WTC11 (cell line): ENCODE data around the gene MTMR2. TPM values are rescaled to one million over a fixed set of nuclear protein-coding genes. Genes with fewer than 3 reads are reported as not detected.

Experiments used
- ATAC-seq: fragments of 200-7000 bp; cut with Tn5 transposase; 2 replicates; pipeline ENCODE4 v1.10.0; 2021; ENCODE audit warnings: mild to moderate bottlenecking, moderate library complexity
- CTCF ChIA-PET: fragments of 300-600 bp; sonication (Branson Sonifier 250); formaldehyde crosslinking; loops from one replicate; lab custom pipeline; 2021; ENCODE audit warnings: antibody characterized with exemption; lab: Charles Lee
- POLR2A ChIA-PET: fragments of 350-600 bp; sonication (Branson Sonifier 250); formaldehyde crosslinking; loops from one replicate; lab custom pipeline; 2021; ENCODE audit warnings: antibody characterized with exemption; lab: Charles Lee
- DNase-seq: peaks from one replicate; pipeline ENCODE4 v3.0.0; 2021; ENCODE audit warnings: low spot score
- H3K27ac Mint-ChIP-seq: 2 replicates; pipeline ENCODE4 v1.8.0; 2021; ENCODE audit warnings: mixed read lengths
- H3K27me3 Mint-ChIP-seq: 2 replicates; pipeline ENCODE4 v1.8.0; 2021; ENCODE audit warnings: low read depth, mild to moderate bottlenecking, moderate library complexity, mixed read lengths
- H3K36me3 Mint-ChIP-seq: 2 replicates; pipeline ENCODE4 v1.8.0; 2021; ENCODE audit warnings: mixed read lengths
- H3K4me1 Mint-ChIP-seq: 2 replicates; pipeline ENCODE4 v1.8.0; 2022; ENCODE audit warnings: mixed read lengths
- H3K4me3 Mint-ChIP-seq: 2 replicates; pipeline ENCODE4 v1.8.0; 2021; ENCODE audit warnings: mild to moderate bottlenecking, moderate library complexity, mixed read lengths
- H3K9me3 Mint-ChIP-seq: 2 replicates; pipeline ENCODE4 v1.8.0; 2021; ENCODE audit warnings: mixed read lengths
- AFF4 ChIP-seq: sonication (generic); formaldehyde crosslinking; IDR thresholded peaks from 2 replicates; pipeline ENCODE4 v1.8.1; 2023; ENCODE audit warnings: mild to moderate bottlenecking, missing genetic modification reagents, borderline replicate concordance
- ARID4B ChIP-seq: sonication (generic); formaldehyde crosslinking; IDR thresholded peaks from 2 replicates; pipeline ENCODE4 v1.8.0; 2023; ENCODE audit warnings: missing genetic modification reagents, mild to moderate bottlenecking, borderline replicate concordance
- ATF1 ChIP-seq: sonication (generic); formaldehyde crosslinking; IDR thresholded peaks from 2 replicates; pipeline ENCODE4 v1.8.1; 2023; ENCODE audit warnings: mild to moderate bottlenecking, moderate library complexity, missing genetic modification reagents
- CREM ChIP-seq: sonication (generic); formaldehyde crosslinking; IDR thresholded peaks from 2 replicates; pipeline ENCODE4 v1.8.1; 2022; ENCODE audit warnings: mild to moderate bottlenecking, missing genetic modification reagents, moderate library complexity
- CTCF ChIP-seq: fragments of 200-600 bp; IDR thresholded peaks from 2 replicates; pipeline ENCODE4 v1.8.0; 2022; ENCODE audit warnings: antibody characterized with exemption
- E2F1 ChIP-seq: sonication (generic); formaldehyde crosslinking; IDR thresholded peaks from 2 replicates; pipeline ENCODE4 v1.8.0; 2022; ENCODE audit warnings: mild to moderate bottlenecking, missing genetic modification reagents
- GTF2I ChIP-seq: fragments of 250-450 bp; sonication (Bioruptor Pico); conservative IDR thresholded peaks from 2 replicates; pipeline ENCODE4 v1.4.0; 2021; ENCODE audit warnings: mild to moderate bottlenecking
- IRF2 ChIP-seq: sonication (generic); formaldehyde crosslinking; IDR thresholded peaks from 2 replicates; pipeline ENCODE4 v1.8.0; 2022; ENCODE audit warnings: low read depth, missing genetic modification reagents, borderline replicate concordance
- JAZF1 ChIP-seq: fragments of 250-450 bp; sonication (Bioruptor Pico); IDR thresholded peaks from 2 replicates; pipeline ENCODE4 v1.9.0; 2021; ENCODE audit warnings: moderate library complexity, mild to moderate bottlenecking, inconsistent platforms
- MXD4 ChIP-seq: fragments of 250-450 bp; sonication (Bioruptor Pico); IDR thresholded peaks from 2 replicates; pipeline ENCODE4 v1.8.0; 2021; ENCODE audit warnings: mild to moderate bottlenecking, moderate library complexity, borderline replicate concordance
- NFATC4 ChIP-seq: fragments of 250-450 bp; sonication (Bioruptor Pico); IDR thresholded peaks from 2 replicates; pipeline ENCODE4 v1.9.0; 2021; ENCODE audit warnings: mild to moderate bottlenecking
- NFE2L1 ChIP-seq: sonication (generic); formaldehyde crosslinking; IDR thresholded peaks from 2 replicates; pipeline ENCODE4 v1.8.1; 2023; ENCODE audit warnings: missing genetic modification reagents
- PRRX2 ChIP-seq: fragments of 250-450 bp; sonication (Bioruptor Pico); IDR thresholded peaks from 2 replicates; pipeline ENCODE4 v1.8.0; 2021; ENCODE audit warnings: mild to moderate bottlenecking
- STAT6 ChIP-seq: sonication (generic); formaldehyde crosslinking; conservative IDR thresholded peaks from 2 replicates; pipeline ENCODE4 v1.8.1; 2023; ENCODE audit warnings: mild to moderate bottlenecking, low read depth, missing genetic modification reagents, moderate library complexity
- TEAD1 ChIP-seq: sonication (generic); formaldehyde crosslinking; IDR thresholded peaks from 2 replicates; pipeline ENCODE4 v1.8.0; 2022; ENCODE audit warnings: mild to moderate bottlenecking, missing genetic modification reagents
- ZNF138 ChIP-seq: sonication (generic); formaldehyde crosslinking; conservative IDR thresholded peaks from 2 replicates; pipeline ENCODE4 v1.8.1; 2022; ENCODE audit warnings: mild to moderate bottlenecking, moderate library complexity, missing genetic modification reagents
- ZNF219 ChIP-seq: sonication (generic); formaldehyde crosslinking; IDR thresholded peaks from 2 replicates; pipeline ENCODE4 v1.8.0; 2023; ENCODE audit warnings: missing genetic modification reagents, mild to moderate bottlenecking, borderline replicate concordance
- ZNF263 ChIP-seq: sonication (generic); formaldehyde crosslinking; IDR thresholded peaks from 2 replicates; pipeline ENCODE4 v1.8.1; 2022; ENCODE audit warnings: low read depth, mild to moderate bottlenecking, moderate library complexity, missing genetic modification reagents
- ZNF396 ChIP-seq: fragments of 250-450 bp; sonication (Bioruptor Pico); IDR thresholded peaks from 2 replicates; pipeline ENCODE4 v1.8.0; 2021; ENCODE audit warnings: mild to moderate bottlenecking, moderate library complexity, borderline replicate concordance
- total RNA-seq: library from RNA; stranded (reverse); gene quantifications from 3 replicates; pipeline ENCODE4 v1.2.3, GENCODE V29; 2021

MTMR2 gene
- total RNA-seq, 1 experiment from 2014 or later = 45.6 TPM

GRCh38 chr11:95891423-95892170, 32.3 kb downstream of the MTMR2 start:
- H3K9me3 Mint-ChIP-seq = no peaks in the 10 kb centered on the region
- peaks cover 7% of the 10 kb centered on the region for H3K4me1 Mint-ChIP-seq
- TF ChIP-seq NFE2L1 (CRISPR knock-in tag) = no peak
- TF ChIP-seq E2F1 (CRISPR knock-in tag) = no peak
- TF ChIP-seq ZNF219 = no peak
- TF ChIP-seq GTF2I (CRISPR knock-in tag) = no peak
- no peak for TF ChIP-seq STAT6 (CRISPR knock-in tag)
- TF ChIP-seq ARID4B (CRISPR knock-in tag) = no peak
- no peak for TF ChIP-seq ZNF263 (CRISPR knock-in tag)
- no peak for TF ChIP-seq CTCF
- TF ChIP-seq PRRX2 (CRISPR knock-in tag) = no peak
- TF ChIP-seq IRF2 (CRISPR knock-in tag) = no peak
- H3K4me3 Mint-ChIP-seq = no peak overlapping the region
- DNase-seq (no peak), ATAC-seq (peak; percentile 68)
- H3K27ac Mint-ChIP-seq = no peak overlapping the region
- POLR2A ChIA-PET = no interaction called here
- H3K27me3 Mint-ChIP-seq = no peaks in the 10 kb centered on the region
- H3K36me3 Mint-ChIP-seq = peaks cover 8% of the 10 kb centered on the region
- CTCF ChIA-PET = interaction anchor here (1.7 kb wide), 1 partner anchor 42 kb away, joined by 4 read pairs; no protein-coding TSS in a partner anchor

- no peaks in the 10 kb centered on the region for H3K4me1 Mint-ChIP-seq
- no peak overlapping the region for H3K4me3 Mint-ChIP-seq
- DNase-seq (no peak), ATAC-seq (no peak)
- no peak overlapping the region for H3K27ac Mint-ChIP-seq
- POLR2A ChIA-PET = no interaction called here
- CTCF ChIA-PET = no interaction called here
- H3K27me3 Mint-ChIP-seq = no peaks in the 10 kb centered on the region
- H3K9me3 Mint-ChIP-seq = no peaks in the 10 kb centered on the region
- peaks cover 8% of the 10 kb centered on the region for H3K36me3 Mint-ChIP-seq
- TF ChIP-seq ATF1 = no peak
- TF ChIP-seq AFF4 (CRISPR knock-in tag) = no peak
- no peak for TF ChIP-seq ZNF396 (CRISPR knock-in tag)
- TF ChIP-seq MXD4 (CRISPR knock-in tag) = no peak
- no peak for TF ChIP-seq NFATC4 (CRISPR knock-in tag)
- TF ChIP-seq ZNF138 (CRISPR knock-in tag) = no peak
- TF ChIP-seq NFE2L1 (CRISPR knock-in tag) = no peak
- no peak for TF ChIP-seq CREM (CRISPR knock-in tag)
- TF ChIP-seq TEAD1 (CRISPR knock-in tag) = no peak
- TF ChIP-seq IRF2 (CRISPR knock-in tag) = no peak
- no peak for TF ChIP-seq JAZF1 (CRISPR knock-in tag)
Measured at GRCh38 chr11:95888852-95889251, 35.1 kb downstream of the MTMR2 start.
